HepG2 (cell line): Measurements from ENCODE around the gene SVOPL. TPM values are rescaled to one million over a fixed set of nuclear protein-coding genes. Genes with fewer than 3 reads are reported as not detected.

Experiments used
- CEBPZ ChIP-seq: IDR thresholded peaks from 2 replicates; pipeline ENCODE4 v1.6.1; 2012; ENCODE audit warnings: low read length, improper control_type of control experiment
- DMAP1 ChIP-seq: IDR thresholded peaks from 2 replicates; pipeline ENCODE4 v1.6.1; 2016
- E2F1 ChIP-seq: sonication (generic); formaldehyde crosslinking; IDR thresholded peaks from 2 replicates; pipeline ENCODE4 v1.5.0; 2020; ENCODE audit warnings: missing genetic modification reagents
- ELF4 ChIP-seq: sonication (generic); formaldehyde crosslinking; IDR thresholded peaks from 2 replicates; pipeline ENCODE4 v1.5.0; 2020; ENCODE audit warnings: missing genetic modification reagents, mild to moderate bottlenecking, moderate library complexity, borderline replicate concordance
- FOXO1 ChIP-seq: sonication (generic); formaldehyde crosslinking; IDR thresholded peaks from 2 replicates; pipeline ENCODE4 v1.4.0; 2020; ENCODE audit warnings: missing genetic modification reagents
- MIER2 ChIP-seq: IDR thresholded peaks from 2 replicates; pipeline ENCODE4 v1.6.1; 2016; ENCODE audit warnings: missing biosample characterization, missing genetic modification reagents
- NR2F2 ChIP-seq: IDR thresholded peaks from 2 replicates; pipeline ENCODE4 v1.6.1; 2012; ENCODE audit warnings: low read depth, inconsistent platforms, borderline replicate concordance
- RELA ChIP-seq: sonication (generic); formaldehyde crosslinking; IDR thresholded peaks from 2 replicates; pipeline ENCODE4 v1.4.0; 2020; ENCODE audit warnings: missing genetic modification reagents
- RNF219 ChIP-seq: sonication (generic); formaldehyde crosslinking; IDR thresholded peaks from 2 replicates; pipeline ENCODE4 v1.5.0; 2020; ENCODE audit warnings: mild to moderate bottlenecking, missing genetic modification reagents
- THYN1 ChIP-seq: sonication (generic); formaldehyde crosslinking; IDR thresholded peaks from 2 replicates; pipeline ENCODE4 v1.8.1; 2023; ENCODE audit warnings: low read depth, mild to moderate bottlenecking, moderate library complexity, missing genetic modification reagents, borderline replicate concordance
- WIZ ChIP-seq: sonication (generic); formaldehyde crosslinking; IDR thresholded peaks from 2 replicates; pipeline ENCODE4 v1.5.1; 2020; ENCODE audit warnings: mild to moderate bottlenecking, missing genetic modification reagents
- ZBTB1 ChIP-seq: sonication (generic); formaldehyde crosslinking; IDR thresholded peaks from 2 replicates; pipeline ENCODE4 v1.4.0; 2020; ENCODE audit warnings: missing genetic modification reagents, borderline replicate concordance
- ZFX ChIP-seq: sonication (generic); formaldehyde crosslinking; IDR thresholded peaks from 2 replicates; pipeline ENCODE4 v1.4.0; 2020; ENCODE audit warnings: mild to moderate bottlenecking, low read depth, missing genetic modification reagents, moderate library complexity
- ZNF296 ChIP-seq: sonication (generic); formaldehyde crosslinking; conservative IDR thresholded peaks from 2 replicates; pipeline ENCODE4 v1.5.0; 2020; ENCODE audit warnings: mild to moderate bottlenecking, missing genetic modification reagents
- ZNF430 ChIP-seq: sonication (generic); formaldehyde crosslinking; IDR thresholded peaks from 2 replicates; pipeline ENCODE4 v1.9.0; 2021; ENCODE audit warnings: mild to moderate bottlenecking, missing genetic modification reagents
- ZNF703 ChIP-seq: sonication (generic); formaldehyde crosslinking; IDR thresholded peaks from 2 replicates; pipeline ENCODE4 v1.5.1; 2020; ENCODE audit warnings: missing genetic modification reagents, mild to moderate bottlenecking, moderate library complexity, borderline replicate concordance
- ZNF788 ChIP-seq: sonication (generic); formaldehyde crosslinking; IDR thresholded peaks from 2 replicates; pipeline ENCODE4 v1.5.0; 2020; ENCODE audit warnings: mild to moderate bottlenecking, missing genetic modification reagents, borderline replicate concordance
- polyA plus RNA-seq, 8 experiments: library from polyadenylated mRNA; depleted of rRNA in 3 of 8; stranded (reverse) in 7 of 8; unstranded in 1 of 8; fragments of >200 nt; fragmentation: Illumina TruSeq in 4 of 8; extraction: Trizol in 4 of 8; gene quantifications; 2 replicates each; pipeline versions ENCODE4 v1.2.1 to v1.2.3, GENCODE V29; 2011 to 2016; ENCODE audit warnings: low read depth in 4 of 8, missing spikeins in 1 of 8, mixed read lengths in 1 of 8; ENCODE audit not compliant: insufficient read depth in 1 of 8
- total RNA-seq, 5 experiments: library from RNA; depleted of rRNA; stranded (reverse); fragments of >200 nt; fragmentation: Illumina TruSeq; extraction: Trizol; gene quantifications; 2 replicates each; pipeline ENCODE4 v1.2.3, GENCODE V29; 2016; ENCODE audit warnings: low read depth in 1 of 5
- TF ChIP-seq, protein P1 (sequence below): sonication (generic); formaldehyde crosslinking; IDR thresholded peaks from 2 replicates; pipeline ENCODE4 v1.8.1; 2023; ENCODE audit warnings: mild to moderate bottlenecking, missing genetic modification reagents
- TF ChIP-seq, protein P2 (sequence below): sonication (generic); formaldehyde crosslinking; IDR thresholded peaks from 2 replicates; pipeline ENCODE4 v1.8.1; 2023; ENCODE audit warnings: missing genetic modification reagents, inconsistent platforms, borderline replicate concordance
- TF ChIP-seq, protein P3 (sequence below): sonication (generic); formaldehyde crosslinking; IDR thresholded peaks from 2 replicates; pipeline ENCODE4 v1.5.0; 2020; ENCODE audit warnings: mild to moderate bottlenecking, missing genetic modification reagents

Gene SVOPL
- total and polyA plus RNA-seq, 2 of the 13 experiments (the other 11 are each of a cell fraction or from before 2014, with no cell fraction given): not detected

DNA sequence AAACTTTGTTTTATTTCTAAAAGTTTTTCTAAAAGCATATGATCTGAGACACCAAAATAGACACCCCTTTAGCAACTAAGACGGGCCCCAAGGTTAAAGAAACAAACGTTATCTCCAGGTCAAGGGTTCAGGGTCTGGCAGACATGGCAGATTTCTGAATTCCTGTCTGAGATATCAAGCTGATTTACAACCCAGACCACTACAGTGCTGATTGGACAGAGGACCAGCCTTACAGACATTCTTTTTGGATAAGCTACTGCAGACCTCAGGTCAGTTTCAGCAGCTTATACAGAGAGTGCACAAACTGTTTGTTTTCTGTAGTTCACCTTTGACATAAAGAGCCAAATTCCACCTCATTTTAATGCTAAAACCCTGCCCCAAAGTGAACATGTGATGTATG lies 34.8 kb downstream of the SVOPL start (continued):
- TF ChIP-seq ZNF788 (CRISPR knock-in tag) (no peak), THYN1 (no peak), ZNF296 (no peak), RNF219 (CRISPR knock-in tag) (no peak), NR2F2 (peak; percentile 35; the same call in 1 of the 2 replicates), WIZ (CRISPR knock-in tag) (no peak), ZBTB1 (CRISPR knock-in tag) (no peak), E2F1 (CRISPR knock-in tag) (no peak), FOXO1 (no peak), ELF4 (no peak), MIER2 (CRISPR knock-in tag) (no peak), ZNF430 (CRISPR knock-in tag) (no peak), CEBPZ (no peak), ZNF703 (CRISPR knock-in tag) (no peak), DMAP1 (CRISPR knock-in tag) (no peak), ZFX (CRISPR knock-in tag) (no peak), RELA (CRISPR knock-in tag) (no peak)
- TF ChIP-seq, protein P1, sequence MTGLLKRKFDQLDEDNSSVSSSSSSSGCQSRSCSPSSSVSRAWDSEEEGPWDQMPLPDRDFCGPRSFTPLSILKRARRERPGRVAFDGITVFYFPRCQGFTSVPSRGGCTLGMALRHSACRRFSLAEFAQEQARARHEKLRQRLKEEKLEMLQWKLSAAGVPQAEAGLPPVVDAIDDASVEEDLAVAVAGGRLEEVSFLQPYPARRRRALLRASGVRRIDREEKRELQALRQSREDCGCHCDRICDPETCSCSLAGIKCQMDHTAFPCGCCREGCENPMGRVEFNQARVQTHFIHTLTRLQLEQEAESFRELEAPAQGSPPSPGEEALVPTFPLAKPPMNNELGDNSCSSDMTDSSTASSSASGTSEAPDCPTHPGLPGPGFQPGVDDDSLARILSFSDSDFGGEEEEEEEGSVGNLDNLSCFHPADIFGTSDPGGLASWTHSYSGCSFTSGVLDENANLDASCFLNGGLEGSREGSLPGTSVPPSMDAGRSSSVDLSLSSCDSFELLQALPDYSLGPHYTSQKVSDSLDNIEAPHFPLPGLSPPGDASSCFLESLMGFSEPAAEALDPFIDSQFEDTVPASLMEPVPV (CRISPR knock-in tag): no peak
- TF ChIP-seq, protein P2, sequence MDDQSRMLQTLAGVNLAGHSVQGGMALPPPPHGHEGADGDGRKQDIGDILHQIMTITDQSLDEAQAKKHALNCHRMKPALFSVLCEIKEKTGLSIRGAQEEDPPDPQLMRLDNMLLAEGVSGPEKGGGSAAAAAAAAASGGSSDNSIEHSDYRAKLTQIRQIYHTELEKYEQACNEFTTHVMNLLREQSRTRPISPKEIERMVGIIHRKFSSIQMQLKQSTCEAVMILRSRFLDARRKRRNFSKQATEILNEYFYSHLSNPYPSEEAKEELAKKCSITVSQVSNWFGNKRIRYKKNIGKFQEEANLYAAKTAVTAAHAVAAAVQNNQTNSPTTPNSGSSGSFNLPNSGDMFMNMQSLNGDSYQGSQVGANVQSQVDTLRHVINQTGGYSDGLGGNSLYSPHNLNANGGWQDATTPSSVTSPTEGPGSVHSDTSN: no peak
- TF ChIP-seq, protein P3, sequence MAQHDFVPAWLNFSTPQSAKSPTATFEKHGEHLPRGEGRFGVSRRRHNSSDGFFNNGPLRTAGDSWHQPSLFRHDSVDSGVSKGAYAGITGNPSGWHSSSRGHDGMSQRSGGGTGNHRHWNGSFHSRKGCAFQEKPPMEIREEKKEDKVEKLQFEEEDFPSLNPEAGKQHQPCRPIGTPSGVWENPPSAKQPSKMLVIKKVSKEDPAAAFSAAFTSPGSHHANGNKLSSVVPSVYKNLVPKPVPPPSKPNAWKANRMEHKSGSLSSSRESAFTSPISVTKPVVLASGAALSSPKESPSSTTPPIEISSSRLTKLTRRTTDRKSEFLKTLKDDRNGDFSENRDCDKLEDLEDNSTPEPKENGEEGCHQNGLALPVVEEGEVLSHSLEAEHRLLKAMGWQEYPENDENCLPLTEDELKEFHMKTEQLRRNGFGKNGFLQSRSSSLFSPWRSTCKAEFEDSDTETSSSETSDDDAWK (CRISPR knock-in tag): no peak
